Testis (tissue), 2 donors: ENCODE results near the gene VWCE.
"Not testable (repeated sequence)": the region's sequence is repeated elsewhere in the genome, so short reads cannot be mapped to it uniquely, and the experiment has no call there.

Experiments
- POLR2A ChIP-seq: fragments of 450-650 bp; IDR thresholded peaks from one replicate; pipeline ENCODE4 v1.6.1; 2017; ENCODE audit warnings: antibody characterized with exemption, mild to moderate bottlenecking, moderate library complexity
- TF ChIP-seq, protein P1 (sequence below), 3 experiments: fragments of 450-650 bp in 2 of 3; fragments of 200-600 bp in 1 of 3; sonication (generic) in 1 of 3; IDR thresholded peaks; one replicate each; pipeline ENCODE4 v1.5.1; 2016 to 2019; ENCODE audit warnings: antibody characterized with exemption in 3 of 3, mild to moderate bottlenecking in 2 of 3, moderate library complexity in 1 of 3

DNA sequence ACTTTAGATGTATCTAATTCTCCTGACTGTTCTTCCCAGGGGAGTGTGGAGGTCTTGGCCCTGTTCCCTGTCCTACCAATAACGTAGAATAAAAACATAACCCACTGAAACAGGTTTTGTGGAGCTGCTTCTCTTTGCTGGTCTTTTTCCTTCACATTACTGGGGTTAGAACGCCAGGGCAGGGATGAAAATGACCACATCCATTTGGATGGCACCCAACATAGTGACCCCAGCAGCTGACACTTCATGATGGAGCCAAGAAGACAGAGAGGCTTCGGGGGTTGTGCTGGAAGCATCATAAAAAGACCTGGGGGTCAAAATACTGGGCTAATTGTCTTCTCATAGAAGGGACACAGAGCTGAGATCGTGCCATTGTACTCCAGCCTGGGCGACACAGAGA lies 63.5 kb downstream of the VWCE start:
- TF ChIP-seq, protein P1, sequence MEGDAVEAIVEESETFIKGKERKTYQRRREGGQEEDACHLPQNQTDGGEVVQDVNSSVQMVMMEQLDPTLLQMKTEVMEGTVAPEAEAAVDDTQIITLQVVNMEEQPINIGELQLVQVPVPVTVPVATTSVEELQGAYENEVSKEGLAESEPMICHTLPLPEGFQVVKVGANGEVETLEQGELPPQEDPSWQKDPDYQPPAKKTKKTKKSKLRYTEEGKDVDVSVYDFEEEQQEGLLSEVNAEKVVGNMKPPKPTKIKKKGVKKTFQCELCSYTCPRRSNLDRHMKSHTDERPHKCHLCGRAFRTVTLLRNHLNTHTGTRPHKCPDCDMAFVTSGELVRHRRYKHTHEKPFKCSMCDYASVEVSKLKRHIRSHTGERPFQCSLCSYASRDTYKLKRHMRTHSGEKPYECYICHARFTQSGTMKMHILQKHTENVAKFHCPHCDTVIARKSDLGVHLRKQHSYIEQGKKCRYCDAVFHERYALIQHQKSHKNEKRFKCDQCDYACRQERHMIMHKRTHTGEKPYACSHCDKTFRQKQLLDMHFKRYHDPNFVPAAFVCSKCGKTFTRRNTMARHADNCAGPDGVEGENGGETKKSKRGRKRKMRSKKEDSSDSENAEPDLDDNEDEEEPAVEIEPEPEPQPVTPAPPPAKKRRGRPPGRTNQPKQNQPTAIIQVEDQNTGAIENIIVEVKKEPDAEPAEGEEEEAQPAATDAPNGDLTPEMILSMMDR (IDR thresholded peaks at IDR 0.05), result not testable (repeated sequence)
- not testable (repeated sequence) for TF ChIP-seq POLR2A
